SH-SY5Y (cell line): ENCODE data around the gene CCR5AS.

Experiments
- GATA2 ChIP-seq: IDR thresholded peaks from 2 replicates; pipeline ENCODE4 v1.6.1; 2011; ENCODE audit warnings: mild to moderate bottlenecking, low read depth, low read length
- GATA3 ChIP-seq: IDR thresholded peaks from 2 replicates; pipeline ENCODE4 v1.6.1; 2011; ENCODE audit warnings: low read depth, mild to moderate bottlenecking, low read length, moderate library complexity

DNA sequence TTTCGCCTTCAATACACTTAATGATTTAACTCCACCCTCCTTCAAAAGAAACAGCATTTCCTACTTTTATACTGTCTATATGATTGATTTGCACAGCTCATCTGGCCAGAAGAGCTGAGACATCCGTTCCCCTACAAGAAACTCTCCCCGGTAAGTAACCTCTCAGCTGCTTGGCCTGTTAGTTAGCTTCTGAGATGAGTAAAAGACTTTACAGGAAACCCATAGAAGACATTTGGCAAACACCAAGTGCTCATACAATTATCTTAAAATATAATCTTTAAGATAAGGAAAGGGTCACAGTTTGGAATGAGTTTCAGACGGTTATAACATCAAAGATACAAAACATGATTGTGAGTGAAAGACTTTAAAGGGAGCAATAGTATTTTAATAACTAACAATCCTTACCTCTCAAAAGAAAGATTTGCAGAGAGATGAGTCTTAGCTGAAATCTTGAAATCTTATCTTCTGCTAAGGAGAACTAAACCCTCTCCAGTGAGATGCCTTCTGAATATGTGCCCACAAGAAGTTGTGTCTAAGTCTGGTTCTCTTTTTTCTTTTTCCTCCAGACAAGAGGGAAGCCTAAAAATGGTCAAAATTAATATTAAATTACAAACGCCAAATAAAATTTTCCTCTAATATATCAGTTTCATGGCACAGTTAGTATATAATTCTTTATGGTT, 35.9 kb downstream of the CCR5AS start, which contains the start of gene CCR5:
- TF ChIP-seq GATA2 (no peak), GATA3 (no peak)
